ENCODE measurements around the gene PRKCE.

PRKCE gene

DNA sequence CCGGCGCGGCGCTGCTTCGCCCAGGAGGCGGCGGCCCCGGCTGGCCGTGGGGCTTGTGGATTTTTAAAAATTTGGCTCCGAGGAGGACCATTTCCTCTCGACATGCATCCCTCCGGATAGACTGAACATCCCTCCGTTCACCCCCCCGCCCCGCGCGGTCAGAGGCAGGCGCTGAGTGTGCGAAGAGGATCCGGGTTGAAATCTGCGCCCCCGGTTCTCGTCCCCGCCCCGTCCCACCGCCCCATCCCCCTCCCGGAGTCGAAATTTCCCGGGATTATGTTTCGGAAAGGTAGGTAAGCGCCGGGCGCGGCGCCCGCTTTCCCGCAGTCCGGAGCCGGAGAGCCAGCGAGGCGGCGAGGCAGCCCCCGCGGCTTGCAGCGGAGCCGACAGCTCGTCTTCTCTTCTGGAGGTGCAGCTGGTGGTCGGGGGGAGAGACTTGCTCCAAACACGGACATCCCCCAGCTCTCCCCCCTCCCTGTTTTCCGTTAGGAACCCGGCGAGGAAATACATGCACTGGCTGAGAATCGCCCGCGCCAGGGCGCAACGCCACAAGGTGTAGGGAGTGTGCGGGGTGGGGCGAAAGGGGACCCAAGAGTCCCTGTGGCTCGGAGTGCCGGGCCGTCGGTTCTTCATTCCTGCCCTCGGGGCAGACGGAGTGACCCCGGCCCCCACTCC lies at the start of gene PRKCE:
Gene PRKCE (plus strand): TSS at position 261 of the 675 bp plus-strand sequence.
- DNase-seq (ENCODE audit: low read depth in 2 of 2, low spot score in 1 of 2), result no peak

DNA sequence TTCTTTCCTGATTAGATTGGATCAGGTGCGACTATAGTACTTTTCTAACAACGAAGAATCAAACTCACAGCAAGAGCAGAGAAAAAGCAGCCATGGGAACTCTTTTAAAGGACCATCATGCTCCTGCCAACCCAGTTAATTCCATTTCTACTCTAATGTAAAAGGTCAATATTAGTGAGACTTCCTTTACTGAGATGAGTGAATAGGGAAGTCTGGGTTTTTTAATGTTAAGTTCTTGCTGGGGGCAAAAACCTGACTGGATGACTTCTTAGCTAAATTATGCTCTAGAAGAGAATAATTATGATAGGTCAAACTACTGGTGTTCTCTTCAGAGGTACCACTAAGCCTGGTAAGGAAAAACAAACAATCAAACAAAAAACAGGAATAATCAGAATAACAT lies 48.9 kb upstream of the PRKCE start:
- no peak for DNase-seq (ENCODE audit: low read depth in 2 of 2, low spot score in 1 of 2)

DNA sequence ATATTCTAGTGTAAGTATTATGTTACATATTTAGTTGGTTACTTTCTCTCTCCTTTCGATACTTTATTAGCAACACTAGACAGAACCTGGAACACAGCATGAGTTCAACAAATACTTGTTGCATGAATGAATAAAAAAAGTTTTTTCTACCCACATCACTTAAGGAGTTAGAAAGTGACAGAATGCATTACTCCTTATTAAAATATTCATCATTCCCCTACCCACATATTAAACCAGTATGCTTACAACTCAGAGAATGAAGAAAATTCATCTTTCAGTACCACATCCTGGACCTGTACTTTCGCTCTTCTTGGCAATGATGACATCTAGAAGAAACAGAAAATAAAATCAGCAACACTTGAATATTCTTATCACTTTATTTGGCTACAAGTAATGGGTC lies 46.4 kb upstream of the PRKCE start:
- DNase-seq (ENCODE audit: low read depth in 2 of 2, low spot score in 1 of 2), result no peak

DNA sequence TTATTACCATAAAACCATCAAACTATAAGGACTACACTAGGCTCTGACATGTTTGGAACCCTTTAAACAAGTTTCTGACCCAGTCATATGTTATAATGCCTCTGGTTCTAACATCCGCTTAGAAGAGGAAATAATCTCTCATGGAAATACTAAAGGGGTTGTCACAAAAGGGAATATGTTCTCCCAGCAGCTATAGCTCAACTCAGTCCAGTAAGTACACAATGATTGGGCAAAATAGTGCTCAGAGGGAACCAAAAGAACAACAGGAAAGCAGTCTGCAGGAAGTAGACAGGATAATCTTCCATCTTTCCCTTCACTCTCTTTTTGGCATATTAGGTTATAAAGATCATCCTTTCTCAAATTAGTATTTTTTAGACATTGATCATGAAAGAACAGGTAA lies 44.7 kb upstream of the PRKCE start:
- DNase-seq (ENCODE audit: low read depth in 2 of 2, low spot score in 1 of 2), result no peak

DNA sequence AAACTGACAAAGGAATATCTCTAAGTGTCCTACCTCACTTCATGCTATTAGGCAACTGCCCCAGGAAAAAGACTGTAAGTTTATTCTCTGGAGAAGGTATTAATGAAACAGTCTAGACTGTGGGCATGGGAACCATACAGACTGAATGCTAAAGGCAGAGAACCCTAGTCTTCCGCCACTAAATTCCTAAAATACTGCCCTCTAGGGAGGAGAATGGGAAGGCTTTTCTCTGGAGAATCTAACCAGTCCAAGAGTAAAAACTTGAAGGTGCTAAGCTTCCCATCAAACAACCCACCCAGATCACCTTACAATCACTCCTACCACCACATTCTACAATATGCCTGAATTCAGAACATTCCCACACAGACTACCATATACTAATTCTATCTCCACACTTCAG lies 43.8 kb upstream of the PRKCE start:
- DNase-seq (ENCODE audit: low read depth in 2 of 2, low spot score in 1 of 2), result no peak

DNA sequence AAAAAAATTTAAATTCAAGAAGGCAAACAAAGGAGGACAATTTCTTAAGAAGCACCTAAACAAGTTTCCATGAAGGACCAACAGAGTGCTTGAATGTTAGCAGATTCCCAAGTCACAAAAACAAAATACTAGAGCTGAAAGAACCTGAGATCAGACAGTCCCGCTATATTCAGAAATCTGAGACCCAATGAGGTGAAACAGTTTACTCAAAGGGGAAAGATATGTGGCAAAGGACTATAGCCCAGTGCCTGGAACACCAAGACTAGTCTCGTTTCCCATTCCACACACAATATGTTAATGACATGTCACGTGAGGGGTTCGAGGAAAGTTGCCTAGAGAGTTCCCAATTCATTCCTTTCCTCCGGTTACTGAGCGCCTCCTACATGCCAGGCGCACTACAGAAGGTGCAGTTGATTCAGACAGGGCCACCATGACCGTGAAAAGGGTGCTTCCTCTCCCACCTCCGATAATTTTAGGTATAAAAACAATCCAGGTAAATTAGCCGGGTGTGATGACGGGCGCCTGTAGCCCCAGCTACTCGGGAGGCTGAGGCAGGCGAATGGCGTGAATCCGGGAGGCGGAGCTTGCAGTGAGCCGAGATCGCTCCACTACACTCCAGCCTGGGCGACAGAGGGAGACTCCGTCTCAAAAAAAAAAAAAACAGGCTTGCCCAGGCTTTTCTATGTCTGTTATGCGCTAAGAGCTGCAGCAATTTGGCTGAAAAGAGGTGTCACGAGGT lies 41.0 kb upstream of the PRKCE start:
- peak; percentile 1 to 13 for DNase-seq (ENCODE audit: low read depth in 2 of 2, low spot score in 1 of 2)

DNA sequence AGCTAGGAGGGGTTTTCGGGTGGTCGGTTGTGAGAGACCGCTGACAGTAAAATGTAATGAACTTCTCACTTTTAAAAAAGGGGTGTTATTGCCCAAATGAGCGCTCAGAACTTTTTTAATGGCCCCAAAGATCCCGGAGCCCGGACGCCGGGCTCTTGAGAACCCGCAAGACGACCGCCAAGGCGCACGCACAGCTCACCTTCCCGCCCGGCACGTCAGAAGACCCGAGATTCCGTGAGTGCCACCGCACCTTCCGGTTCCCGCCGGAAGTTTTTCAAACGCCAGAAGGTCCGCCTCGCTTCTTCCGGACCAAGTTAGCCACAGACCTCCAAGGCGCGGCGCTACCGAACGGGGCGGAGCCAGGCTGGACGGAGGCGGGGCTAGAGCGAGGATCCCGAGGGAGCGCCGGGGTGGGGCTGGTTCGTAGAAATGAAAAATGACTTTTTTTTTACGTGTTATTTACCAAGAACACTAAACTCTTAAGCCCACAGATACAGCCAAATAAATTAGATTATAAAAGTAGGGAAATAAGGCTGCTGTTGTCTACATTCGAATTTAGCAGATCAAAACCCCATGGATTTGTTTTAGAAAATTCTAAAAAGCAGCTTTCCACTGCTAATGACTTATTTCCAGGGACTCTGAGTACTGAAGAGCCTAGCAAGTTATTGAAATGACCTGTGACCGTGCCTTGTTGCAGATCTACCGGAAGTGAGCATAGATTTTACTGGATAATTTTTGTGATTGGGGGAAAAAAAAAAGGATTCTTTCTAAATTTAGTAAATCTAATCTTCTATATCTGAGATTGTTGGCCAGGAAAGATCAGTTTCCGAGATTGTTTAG lies 40.2 kb upstream of the PRKCE start, which contains the start of gene SRBD1:
Gene SRBD1 (minus strand): TSS at position 248 of the 840 bp plus-strand sequence. CDS start 5,826 bp downstream, outside the sequence.
- peak; percentile 52 to 77 for DNase-seq (ENCODE audit: low read depth in 2 of 2, low spot score in 1 of 2)

DNA sequence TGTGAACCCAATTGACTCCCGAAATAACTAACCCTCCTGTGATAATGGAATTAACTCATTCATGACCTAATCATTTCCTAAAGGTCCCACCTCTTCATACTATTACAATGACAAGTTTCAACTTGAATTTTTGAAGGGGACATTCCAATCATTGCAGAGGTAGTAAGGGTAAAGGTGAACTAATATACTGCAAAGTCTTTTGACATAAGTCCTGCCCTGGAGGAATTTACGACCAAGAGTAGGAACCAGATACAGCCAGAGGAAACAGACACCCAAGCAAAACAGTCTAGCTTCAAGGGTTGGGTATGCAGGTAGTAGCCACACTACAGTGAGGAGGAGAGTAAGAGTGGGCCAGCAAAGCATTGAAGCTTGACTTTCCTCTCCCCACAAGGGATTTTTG lies 39.2 kb upstream of the PRKCE start:
- no peak for DNase-seq (ENCODE audit: low read depth in 2 of 2, low spot score in 1 of 2)

DNA sequence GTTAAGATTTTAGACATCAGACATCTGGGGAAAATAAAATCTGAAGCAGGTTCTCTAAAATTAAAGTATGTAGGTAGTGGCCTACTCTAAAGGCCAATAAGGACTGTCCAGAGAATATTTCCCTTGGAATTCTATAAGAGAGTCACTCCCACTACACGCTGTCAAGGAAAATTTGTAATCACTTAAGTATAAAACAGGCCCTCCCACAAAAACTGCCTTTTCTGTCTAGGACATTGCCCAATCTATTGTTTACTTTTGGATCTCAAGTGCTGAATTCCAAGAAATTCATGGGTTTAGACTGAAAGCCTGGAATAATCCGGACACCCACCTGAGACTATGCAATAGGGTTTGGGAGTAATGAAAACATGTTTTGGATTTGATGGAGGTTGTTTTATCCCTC lies 38.7 kb upstream of the PRKCE start:
- DNase-seq (ENCODE audit: low read depth in 2 of 2, low spot score in 1 of 2), result no peak

DNA sequence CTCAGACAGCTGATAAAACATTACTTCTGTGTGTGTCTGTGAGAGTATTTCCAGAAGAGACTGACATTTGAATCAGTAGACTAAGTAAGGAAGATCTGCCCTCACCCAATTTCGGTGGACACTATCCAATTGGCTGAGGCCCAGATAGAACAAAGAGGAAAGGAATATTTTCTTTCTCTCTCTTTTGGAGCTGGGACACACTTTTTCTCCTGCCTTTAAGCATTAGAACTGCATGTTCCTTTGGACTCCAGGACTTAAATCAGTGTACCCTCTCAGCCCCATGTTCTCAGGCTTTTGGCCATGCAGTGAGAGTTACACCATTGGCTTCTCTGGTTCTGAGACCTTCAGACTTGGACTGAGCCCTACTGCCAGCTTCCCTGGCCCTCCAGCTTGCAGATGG lies 37.1 kb upstream of the PRKCE start:
- DNase-seq (ENCODE audit: low read depth in 2 of 2, low spot score in 1 of 2), result no peak

DNA sequence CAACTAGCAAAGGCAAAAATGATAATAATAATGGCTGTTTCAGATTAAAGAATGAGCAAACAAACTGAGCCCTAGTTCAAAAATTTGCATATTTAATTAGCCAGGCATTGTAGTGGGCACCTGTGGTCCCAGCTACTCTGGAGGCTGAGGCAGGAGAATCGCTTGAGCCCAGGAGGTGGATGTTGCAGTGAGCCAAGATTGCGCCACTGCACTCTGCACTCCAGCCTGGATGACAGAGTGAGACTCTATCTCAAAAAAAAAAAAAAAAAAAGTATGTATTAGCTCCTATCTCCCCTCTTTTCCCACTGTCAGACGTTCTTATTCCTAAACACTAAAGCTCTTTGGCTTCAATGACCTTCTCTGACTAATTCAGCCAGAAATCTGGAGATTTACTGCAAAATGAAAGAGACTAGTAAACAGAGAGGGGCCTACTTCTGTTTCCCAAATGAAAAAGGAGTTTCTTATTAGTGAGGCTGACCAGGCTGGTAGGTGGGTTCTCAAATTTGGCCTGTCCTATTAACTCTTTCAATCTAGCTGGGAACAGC lies 36.5 kb upstream of the PRKCE start:
- no peak for DNase-seq (ENCODE audit: low read depth in 2 of 2, low spot score in 1 of 2)

DNA sequence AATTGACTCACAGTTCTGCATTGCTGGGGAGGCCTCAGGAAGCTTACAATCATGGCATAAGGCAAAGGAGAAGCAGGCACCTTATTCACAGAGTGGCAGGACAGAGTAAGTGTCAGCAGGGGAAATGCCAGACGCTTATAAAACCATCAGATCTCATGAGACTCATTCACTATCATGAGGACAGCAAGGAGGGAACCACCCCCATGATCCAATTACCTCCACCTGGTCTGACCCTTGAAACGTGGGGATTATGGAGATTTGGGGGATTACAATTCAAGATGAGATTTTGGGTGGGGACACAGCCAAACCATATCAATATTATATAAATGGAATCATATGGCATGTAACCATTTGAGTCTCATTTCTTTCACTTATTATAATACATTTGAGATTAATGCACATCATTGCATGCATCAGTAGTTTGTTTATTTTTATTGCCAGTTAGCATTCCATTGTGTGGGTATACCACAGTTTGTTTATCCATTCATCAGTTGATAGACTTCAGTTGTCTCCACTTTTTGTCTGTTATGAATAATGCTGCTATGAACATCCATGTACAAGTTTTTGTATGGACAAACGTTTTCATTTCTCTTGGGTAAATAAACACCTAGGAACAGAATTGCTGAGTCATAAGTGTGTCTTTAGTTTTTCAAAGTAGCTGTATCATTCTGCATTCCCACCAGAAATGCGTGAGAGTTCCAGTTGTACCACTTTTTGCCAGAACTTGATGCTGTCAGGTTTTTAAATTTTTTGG lies 34.6 kb upstream of the PRKCE start:
- no peak for DNase-seq (ENCODE audit: low read depth in 2 of 2, low spot score in 1 of 2)

DNA sequence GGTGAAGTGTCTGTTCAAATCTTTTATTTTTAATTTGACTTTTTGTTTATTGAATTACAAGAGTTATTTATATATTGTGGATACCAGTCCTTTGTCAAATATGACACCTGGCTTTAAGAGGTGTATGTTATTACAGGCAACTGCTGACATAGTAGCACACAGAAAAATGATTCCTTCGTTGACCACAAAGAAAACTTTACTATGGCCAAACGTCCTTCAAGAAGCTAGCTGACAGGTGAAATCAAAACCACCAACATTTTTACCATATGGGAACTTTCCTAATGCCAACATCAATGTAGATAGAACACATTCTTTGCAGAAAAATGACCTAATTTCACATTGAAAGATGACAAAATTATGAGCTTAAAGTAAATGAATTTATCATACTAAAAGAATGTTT lies 34.0 kb upstream of the PRKCE start:
- DNase-seq (ENCODE audit: low read depth in 2 of 2, low spot score in 1 of 2), result no peak

DNA sequence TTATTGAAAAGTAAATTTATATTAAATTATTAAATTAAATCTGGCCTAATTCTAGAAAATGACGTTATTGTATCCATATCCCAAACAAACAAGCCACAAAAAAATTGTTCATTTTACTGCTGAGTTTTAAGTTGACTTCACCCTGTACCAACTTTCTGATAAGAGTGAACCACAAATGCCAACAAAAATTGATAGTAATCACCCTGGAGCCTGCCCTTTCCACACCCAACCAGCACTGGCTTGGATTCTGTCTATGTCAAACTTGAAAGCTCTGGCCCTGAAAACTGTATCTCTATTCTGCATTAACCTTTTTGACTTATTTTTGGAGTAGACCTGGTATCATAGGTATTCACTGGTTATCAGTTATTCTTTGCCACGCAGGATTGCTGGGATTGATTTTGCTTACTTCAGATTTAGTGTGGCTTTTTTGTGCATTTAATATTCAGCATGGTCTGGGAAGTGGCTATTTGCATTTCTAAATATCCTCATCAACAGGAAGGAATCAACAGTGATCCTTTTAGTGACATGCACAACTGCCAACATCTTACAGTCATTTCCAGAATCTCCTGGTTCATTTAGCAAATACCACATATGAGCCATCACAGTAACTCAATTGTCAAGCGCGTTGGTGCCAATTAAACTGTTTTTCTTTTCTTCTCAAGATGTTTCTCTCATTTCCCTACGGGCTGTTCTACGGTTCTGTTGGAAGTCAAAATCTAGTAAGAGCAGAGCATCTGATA lies 29.0 kb upstream of the PRKCE start:
- no peak for DNase-seq (ENCODE audit: low read depth in 2 of 2, low spot score in 1 of 2)

DNA sequence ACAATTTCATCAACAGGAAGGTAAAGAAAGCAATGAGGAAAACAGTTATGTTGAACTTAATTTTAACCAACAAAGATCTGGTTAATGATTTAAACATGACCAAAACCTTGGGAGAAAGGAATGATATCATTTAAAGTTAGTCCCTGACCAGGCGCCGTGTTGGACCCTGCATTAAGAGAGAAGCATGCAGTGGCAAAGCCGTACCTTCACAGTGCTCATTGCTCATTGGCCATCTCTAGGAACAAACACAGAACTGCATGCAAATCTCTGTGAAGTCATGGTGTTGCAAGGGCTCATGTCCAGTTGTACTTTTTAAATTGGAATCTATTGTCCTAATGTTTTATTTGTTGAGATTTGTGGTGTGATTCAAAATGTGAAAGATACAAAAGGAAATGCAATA lies 28.4 kb upstream of the PRKCE start:
- DNase-seq (ENCODE audit: low read depth in 2 of 2, low spot score in 1 of 2), result no peak

DNA sequence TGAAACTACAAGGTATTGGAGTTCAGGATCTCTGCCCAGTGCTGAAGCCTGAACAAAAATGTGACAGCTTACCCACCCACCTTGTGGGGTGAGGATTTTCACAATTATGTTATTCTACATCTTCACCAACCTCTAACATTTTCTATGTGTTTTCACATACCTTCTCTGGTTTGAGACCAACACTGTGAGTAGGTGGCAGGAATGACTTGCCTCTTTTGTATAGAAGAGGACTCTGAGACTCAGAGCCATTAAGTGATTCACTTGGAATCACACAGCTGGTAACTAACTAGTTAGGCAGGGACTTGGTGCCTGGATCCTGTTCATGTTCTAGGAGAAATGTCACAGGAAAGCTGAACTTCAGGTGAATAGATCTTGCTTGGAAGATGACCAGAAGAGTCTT lies 25.7 kb upstream of the PRKCE start:
- DNase-seq (ENCODE audit: low read depth in 2 of 2, low spot score in 1 of 2), result no peak

DNA sequence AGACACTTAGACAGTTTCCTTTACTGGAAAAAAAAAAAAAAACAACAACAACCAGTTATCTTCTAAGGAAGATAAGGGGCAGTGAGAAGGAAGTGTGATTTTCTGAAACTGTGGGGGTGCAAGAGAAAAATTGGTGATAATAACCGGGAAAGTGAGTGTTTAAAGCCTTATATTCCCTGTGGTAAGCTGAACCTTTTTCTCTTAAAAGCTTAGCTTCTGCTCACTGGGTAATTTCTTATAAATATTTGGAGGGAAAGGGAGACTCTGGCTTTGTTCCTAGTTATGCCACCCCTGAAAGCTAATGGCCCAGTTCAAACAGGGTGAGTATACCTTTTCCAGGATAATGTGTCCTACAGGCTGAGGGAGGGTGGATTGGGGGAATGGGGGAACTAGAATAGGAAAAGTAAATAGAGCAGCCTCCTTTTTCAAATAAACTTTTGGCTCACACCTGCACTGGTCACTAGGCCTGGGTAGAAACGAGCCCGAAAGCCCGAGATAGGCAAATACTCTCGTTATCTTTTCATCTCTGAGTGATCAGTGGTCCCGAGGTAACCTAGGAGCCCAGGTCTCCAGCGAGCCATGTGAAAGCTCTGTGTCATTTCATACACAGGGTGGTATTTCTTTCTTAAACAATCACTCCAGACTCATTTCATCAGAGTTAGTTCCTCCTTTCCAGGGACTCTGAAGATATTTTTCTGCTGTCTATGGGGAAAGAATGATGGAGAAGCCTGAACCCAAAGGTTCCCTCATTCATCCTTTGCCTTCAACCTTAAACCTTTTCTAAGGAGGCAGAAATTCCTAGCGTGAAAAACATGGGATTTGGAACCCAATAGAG lies 24.9 kb upstream of the PRKCE start:
- no peak for DNase-seq (ENCODE audit: low read depth in 2 of 2, low spot score in 1 of 2)

DNA sequence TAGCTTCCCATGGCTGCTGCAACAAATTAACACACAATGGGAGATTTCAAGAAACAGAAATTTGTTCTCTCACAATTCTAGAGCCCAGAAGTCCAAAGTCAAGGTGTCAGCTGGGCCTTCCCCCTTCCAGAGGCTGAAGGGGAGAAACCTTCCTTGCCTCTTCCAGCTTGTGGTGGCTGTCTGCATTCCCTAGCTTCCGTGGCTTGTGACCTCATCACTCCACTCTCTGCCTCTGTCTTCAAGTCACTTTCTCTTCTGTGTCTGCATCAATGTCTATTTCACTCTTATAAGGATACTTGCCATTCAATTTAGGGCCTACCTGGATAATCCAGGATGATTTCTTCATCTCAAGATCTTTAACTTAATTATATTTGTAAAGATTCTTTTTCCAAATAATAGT lies 23.6 kb upstream of the PRKCE start:
- DNase-seq (ENCODE audit: low read depth in 2 of 2, low spot score in 1 of 2), result no peak

DNA sequence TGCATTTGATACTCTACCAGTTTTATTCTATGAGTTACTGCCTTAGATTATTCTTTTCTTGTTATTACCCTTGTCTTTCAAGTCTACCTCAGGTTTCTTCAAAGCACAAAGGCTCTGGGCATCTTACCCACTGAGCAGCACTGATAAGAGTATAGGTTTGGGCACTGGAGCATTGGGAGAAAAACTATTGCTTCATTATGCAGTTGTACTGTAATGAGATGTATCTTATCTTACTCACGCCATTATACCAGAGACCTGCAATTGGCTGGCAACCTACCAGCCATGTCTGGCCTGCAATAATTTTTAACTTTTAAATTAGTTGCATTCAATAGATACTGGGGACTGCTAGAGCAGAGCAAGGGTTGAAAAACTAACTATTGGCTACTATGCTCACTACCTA lies 21.5 kb upstream of the PRKCE start:
- DNase-seq (ENCODE audit: low read depth in 2 of 2, low spot score in 1 of 2), result no peak
